NB4 (cell line): ENCODE measurements around the gene ALDH1L2.

Source experiments
- CTCF ChIP-seq: IDR thresholded peaks from one replicate; pipeline ENCODE4 v1.5.1; 2012; ENCODE audit warnings: low read depth, low read length
- MAX ChIP-seq: IDR thresholded peaks from 2 replicates; pipeline ENCODE4 v1.6.1; 2011; ENCODE audit warnings: low read depth, low read length

- TF ChIP-seq CTCF (no peak), MAX (peak; percentile 98)
Observed at GRCh38 chr12:105107494-105108371, 23.5 kb upstream of the ALDH1L2 start, which contains the start of gene WASHC4.
